AG09309 (cell line): Measurements from ENCODE around the gene KIF6.

ENCODE experiments used
- DNase-seq: peaks from one replicate; pipeline ENCODE4 v3.0.0-alpha.2; 2010; ENCODE audit warnings: low read depth
- H3K4me3 ChIP-seq: 2 replicates; pipeline ENCODE4 v1.5.1; 2011; ENCODE audit warnings: mild to moderate bottlenecking, low read depth, low read length, moderate library complexity; ENCODE audit not compliant: control insufficient read depth
- CTCF ChIP-seq: IDR thresholded peaks from 2 replicates; pipeline ENCODE4 v1.5.1; 2011; ENCODE audit warnings: mild to moderate bottlenecking, low read depth, low read length, inconsistent platforms; ENCODE audit not compliant: insufficient read depth, control insufficient read depth; ENCODE audit errors: missing control alignments

KIF6 gene

GRCh38 chr6:39669207-39669972 lies 55.8 kb downstream of the KIF6 start:
- no peak for DNase-seq
- no peak for TF ChIP-seq CTCF
- no peak overlapping the region for H3K4me3 ChIP-seq

- no peak for DNase-seq
- no peak for TF ChIP-seq CTCF
- no peak overlapping the region for H3K4me3 ChIP-seq
Observed at GRCh38 chr6:39666706-39667489, 58.3 kb downstream of the KIF6 start.

GRCh38 chr6:39665861-39666260 lies 59.3 kb downstream of the KIF6 start:
- DNase-seq = no peak
- no peak overlapping the region for H3K4me3 ChIP-seq
- no peak for TF ChIP-seq CTCF

GRCh38 chr6:39664173-39664572 lies 61.0 kb downstream of the KIF6 start:
- H3K4me3 ChIP-seq = no peak overlapping the region
- no peak for TF ChIP-seq CTCF
- no peak for DNase-seq

GRCh38 chr6:39657355-39658135 lies 67.7 kb downstream of the KIF6 start:
- no peak overlapping the region for H3K4me3 ChIP-seq
- no peak for TF ChIP-seq CTCF
- no peak for DNase-seq

- no peak for TF ChIP-seq CTCF
- no peak for DNase-seq
- no peak overlapping the region for H3K4me3 ChIP-seq
Observed at GRCh38 chr6:39654121-39654520, 71.1 kb downstream of the KIF6 start.
